GM19238 (cell line): ENCODE measurements around the gene DAB1.

Experiments used
- DNase-seq: peaks from one replicate; pipeline ENCODE4 v3.0.0; 2011; ENCODE audit warnings: low spot score; ENCODE audit not compliant: insufficient read length

Gene DAB1

DNA sequence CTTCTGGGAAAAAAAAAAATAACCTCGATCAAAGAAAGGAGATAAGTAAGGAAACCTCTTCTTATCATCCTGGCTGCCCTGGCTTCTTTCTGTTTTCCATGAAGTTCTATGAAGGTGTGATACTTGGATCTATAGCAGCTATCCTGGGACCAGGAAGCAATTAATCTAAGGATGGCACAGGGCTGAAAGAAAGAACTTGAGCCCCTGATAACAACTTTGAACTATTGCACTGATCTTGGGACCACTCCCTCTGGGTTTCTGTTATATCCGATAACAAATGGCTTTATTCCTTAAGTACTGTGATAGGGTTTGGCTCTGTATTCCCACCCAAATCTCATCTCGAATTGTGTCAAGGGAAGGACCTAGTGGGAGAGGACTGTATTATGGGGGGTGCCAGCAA is 104.1 kb downstream of the DAB1 start:
- no peak for DNase-seq

DNA sequence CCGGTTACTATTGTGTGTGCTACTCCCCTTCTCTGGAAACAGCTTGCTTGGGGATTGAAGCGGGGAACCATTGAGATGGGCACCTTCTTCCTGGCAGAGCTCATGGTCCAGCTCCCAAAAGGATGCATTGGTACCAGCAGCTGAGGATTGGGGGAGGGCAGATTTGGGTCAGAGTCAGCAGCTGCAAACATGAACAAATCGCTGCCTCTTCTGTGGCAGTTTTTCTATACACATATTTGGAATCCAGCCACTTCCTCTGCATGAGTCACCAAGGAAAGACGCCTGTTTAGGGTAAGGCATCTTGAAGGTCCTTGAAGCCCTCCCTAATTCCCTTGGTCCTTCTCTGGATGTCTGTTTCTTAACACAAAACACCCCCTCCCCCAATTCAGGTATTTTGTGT is 104.7 kb downstream of the DAB1 start:
- DNase-seq = no peak

DNA sequence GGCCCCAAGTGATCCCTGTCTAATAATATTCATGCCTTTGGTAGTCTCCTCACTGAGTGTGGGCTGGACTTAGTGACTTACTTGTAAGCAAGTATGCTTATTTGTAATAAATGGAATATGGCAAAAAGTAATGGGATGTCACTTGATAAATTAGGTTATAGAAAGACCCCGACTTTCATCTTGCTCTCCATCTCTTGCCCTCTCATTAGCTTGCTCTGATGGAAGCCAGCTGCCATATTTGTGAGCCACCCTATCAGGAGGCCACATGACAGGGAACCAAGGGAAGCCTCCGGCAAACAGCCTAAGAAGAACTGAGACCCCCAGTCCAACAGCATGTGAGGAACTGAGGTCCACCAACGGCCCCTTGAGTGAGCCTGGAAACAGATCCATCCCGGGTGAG is 107.0 kb downstream of the DAB1 start:
- no peak for DNase-seq

DNA sequence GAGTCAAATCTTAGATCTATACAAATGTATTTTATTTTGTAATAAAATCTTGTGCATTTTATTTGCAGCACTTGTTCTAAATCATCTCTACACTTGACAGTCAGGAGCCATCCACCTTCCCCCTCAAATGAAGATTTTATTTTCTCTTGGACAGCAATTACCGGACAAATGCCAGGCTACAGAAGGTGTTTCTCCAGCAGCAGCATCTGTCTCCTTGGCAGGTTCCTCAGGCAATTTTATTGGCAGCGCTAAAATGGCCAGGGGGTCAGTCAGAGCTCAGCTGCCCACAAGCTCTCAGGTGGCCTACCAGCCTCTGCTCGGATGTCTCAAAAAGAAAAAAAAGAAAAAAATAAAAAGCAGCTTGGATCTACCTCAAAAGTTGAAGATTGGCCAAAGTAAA is 107.6 kb downstream of the DAB1 start:
- no peak for DNase-seq

DNA sequence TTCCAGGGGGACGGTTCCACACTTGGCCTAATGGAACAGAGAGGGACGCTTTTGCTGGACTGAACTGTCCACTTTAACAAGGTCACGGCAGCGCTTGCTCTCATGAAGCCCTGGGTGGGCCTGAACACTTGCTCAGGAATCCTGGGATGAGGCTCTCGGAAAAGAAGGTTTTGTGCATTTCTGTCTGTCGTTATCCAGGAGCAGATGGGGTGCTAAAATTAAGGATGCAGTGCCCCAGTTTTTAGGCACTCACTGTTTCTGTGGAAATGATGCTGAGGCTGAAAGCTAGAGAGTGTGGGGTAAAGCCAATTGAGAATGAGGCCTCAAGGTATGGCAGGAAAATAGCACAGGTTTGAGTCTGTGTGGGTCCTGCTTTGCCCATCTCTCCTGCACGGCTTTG is 111.0 kb downstream of the DAB1 start:
- DNase-seq = no peak

DNA sequence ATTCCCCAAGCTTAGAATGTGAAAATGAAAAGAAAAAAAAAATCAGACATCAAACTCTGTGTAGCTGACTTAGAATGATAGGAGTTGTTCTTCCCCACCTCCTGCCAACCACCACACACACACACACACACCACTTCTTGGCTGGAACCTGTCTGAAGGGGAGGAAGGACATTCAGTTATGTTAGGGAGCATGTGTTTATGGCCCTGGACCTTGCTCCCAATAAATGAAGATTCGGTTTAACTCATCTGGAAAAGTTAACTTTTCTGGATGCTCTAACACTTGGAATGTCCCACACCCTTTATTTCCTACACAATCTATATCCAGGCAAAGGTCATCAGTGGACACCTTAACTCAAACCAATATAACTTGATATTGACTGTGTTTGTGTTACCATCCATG is 112.4 kb downstream of the DAB1 start:
- no peak for DNase-seq

DNA sequence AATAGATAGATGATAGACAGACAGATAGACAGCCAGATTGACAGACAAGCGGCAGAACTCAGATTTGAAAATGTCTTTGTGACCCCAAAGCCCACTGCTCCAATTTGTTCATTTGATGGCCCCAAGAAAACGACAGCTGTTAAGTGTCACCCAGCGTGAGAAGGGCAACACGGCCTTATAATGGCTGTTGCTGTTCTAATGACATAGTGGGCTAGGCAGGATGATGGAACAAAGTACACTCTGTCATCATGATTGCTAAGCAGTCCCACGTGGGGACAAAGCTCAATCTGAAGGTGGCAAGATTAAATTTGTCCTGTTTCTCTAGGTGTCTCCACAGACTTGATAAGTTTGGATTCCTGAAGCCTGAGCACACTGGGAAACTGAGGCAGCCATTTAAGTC is 112.9 kb downstream of the DAB1 start:
- no peak for DNase-seq

DNA sequence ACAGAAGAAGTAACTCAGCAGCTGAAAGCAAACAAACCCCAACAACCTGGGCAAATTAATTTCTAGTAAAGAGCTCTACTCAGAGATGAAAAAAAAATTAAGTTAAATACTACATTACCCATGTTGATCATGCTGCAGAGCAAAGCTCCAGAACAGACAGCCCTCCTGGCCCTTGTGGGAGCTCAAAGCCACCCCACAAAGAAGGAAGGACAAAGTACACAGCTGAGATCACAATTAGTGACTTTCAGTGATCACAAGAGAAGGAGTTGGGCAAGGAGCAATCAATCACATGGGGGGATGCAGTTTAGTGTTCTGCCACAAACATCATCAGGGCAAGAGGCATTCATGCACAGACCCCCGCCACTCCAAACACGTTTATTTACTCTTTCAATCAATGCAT is 114.2 kb downstream of the DAB1 start:
- DNase-seq = no peak

DNA sequence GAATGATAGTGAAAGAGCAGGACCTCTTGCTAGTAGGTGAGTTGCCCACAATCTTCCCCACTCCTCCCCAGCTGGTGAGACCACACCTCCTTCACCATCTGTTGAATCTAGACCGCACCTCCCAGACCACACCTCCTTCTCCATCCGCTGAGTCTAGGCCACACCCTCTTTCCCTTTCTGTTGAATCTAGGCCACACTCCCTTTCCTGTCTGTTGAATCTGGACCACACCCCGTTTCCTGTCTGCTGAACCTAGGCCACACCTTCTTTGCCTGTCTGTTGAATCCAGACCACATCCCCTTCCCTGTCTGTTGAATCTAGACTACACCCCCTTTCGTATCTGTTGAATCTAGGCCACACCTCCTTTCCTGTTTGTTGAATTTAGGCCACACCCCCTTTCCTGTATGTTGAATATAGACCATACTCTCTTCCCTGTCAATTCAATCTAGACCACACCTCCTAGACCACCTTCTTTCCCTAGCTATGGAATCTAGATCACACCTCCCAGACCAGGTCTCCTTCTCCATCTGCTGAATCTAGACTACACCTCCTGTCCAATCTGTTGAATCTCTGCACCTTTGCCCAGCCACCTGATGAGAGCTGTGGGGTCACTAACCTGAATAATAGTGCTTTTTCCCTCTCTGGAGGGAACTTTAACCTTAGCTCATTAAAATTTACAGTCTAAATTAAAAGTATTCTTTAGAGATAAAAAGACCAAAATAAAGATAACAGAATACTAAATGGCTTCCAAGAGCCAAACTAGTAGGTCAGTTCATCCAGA is 116.3 kb downstream of the DAB1 start:
- DNase-seq = no peak

DNA sequence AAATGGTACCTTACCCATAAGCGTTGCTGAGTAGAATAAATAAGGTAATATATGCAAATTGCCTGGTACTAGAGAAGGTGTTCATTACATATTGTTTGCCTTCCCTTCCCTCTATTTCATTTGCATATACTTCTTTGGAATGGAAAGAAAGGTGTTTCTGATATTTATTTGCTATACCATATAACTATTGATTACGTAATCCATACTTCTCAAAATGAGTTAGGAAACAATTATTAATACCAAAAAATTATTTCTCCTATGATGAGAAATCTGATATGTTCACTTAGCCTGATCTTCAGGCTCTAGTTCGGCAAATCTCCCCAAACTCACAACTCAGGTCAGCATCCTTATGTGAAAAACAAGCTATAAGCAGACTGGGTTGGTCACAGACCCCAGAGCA is 119.3 kb downstream of the DAB1 start:
- DNase-seq = no peak

DNA sequence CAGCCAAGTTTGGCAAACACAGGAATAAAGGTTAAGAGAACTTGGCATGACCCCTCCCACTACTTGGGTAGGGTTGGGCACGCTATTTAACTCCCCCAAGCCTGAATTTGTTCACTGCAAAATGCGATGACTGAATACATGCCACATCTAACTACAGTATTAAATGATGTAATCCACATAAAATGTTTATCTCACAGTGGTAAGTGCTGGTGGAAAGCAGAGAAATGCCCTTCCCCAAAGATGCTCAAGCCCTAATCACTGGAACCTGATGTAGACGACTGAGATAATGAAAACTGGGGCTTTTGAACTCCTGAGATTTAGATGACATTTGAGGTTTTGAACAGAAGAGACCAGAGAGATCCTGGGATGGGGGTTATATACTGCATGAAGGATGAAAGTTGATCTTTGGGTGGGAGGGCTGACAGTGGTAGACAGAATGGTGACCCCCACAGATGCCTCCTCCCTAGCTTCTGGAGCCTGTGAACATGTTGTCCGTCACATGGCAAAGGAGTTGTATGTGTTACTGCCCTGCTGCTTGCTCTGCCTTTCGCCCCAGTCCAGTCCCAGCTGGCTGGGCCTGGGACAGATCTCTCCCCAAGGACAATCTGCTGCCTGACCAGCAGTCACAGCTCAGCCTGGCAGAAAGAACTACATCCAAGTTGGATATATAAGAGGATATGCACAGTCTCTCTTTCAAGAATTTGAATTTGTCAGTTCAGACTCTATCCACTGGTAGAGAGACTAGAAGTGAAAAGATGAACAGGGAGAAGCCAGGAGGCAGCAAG is 120.9 kb downstream of the DAB1 start:
- no peak for DNase-seq

DNA sequence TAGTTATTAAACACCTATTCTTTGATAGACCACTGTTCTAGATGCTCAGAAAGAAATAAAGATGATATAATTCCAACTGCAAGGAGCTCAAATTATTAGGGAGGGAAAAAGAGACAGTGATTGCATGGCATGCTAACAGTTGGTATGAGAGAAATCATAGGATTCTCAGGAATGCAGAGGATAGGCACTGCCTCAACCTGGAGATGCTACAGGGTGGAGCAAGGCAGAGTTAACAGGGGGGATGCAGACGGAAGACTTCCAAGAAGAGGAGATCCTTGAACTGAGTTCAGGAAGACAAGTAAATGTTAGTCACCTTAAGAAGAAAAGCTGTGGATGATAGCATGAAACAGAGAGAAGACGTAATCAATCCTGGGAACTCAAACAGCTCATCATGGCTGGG is 123.7 kb downstream of the DAB1 start:
- no peak for DNase-seq

DNA sequence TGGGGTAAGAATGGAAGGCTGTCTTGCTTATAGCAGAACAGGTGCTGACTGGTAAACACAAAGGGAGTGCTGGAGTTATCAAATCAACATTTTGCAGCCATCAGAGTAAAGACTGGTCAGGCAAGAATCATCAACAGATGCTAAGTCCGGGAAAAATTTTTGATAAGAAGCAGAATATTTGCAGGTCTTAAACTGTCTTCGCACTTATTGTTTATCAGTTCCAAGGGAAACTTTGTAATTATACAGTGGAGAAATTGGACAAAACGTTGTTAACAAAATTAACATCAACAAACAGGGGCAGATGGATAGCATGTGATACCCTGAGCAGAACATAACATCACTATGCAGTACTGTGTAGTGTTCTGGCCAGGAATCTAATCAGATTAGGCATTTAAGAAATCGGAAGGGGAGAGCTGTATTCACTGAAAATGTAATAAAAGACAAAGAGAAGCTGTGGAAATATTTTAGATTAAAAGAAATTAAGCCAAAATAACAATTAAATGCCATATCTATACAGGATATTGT is 127.1 kb downstream of the DAB1 start:
- DNase-seq = no peak

DNA sequence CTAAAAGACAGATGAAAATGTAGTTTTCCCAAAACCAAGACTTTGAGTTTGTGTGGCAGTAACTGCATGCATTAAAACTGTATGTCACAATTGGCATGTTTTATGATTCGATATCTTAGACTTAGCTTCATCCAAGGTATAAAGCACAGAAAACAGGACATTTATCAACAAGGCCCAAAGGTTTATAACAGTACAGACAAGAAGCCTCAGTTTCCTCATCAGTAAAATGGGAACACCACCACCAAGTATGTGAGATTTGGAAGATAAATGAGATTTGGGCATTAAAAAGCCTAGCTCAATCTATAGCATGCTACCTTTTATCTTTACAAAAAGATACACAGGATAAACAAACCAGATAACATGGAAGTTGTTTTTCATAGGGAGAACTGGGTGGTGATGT is 128.5 kb downstream of the DAB1 start:
- no peak for DNase-seq

DNA sequence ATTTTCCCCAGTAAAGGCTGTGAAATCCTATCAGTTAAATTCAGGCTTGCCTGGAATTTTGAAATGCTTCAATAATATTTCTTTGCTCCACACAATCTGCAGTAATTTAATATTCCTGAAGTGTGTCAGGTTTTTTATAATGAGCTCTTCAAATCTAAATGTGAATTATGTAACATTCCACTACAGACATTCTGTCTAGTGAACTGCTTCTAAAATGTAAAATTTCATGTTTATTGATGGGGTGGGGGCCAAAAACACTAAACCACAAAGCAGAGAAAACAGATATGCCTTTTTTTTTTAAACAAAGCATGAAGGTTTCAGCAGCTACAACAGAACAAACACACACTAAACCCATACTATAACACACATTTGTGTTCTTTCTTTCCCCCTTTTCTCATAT is 129.7 kb downstream of the DAB1 start:
- DNase-seq = no peak

DNA sequence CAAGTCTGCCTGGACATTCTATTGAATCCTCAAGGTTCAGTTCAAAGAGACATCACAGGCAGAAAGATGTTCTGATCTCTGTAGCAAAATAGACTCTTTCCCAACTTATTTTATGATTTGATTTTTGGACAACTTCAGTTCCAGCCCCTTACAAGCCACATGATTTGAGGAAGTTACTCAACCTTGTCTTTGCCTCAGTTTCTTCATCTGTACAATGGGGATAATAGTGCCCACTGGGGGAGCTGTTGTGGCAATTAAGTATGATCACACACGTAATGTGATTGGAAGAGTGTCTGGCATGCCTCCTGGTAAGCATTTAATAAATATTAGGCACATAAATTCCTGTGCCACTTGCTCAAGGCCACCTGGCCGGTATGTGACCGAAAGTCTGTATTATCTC is 130.6 kb downstream of the DAB1 start:
- DNase-seq = no peak

DNA sequence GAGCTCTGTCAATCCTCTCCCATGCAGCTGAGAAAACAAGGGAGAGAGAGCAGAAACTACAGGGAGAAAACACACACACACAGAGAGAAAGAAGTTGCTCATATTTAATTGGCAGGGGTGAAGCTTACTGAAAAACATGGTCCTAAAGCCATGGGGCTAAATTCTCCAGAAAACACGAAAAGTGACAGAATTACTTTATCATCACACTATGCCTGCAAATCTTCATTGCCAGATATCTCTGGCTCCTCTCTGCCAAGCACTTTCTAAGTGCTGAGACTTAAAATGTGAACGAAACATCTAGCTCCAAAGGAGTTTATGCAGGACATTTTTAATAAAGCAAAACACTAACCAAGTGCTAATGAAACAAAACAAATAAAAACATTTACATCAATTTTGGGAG is 134.1 kb downstream of the DAB1 start:
- no peak for DNase-seq

DNA sequence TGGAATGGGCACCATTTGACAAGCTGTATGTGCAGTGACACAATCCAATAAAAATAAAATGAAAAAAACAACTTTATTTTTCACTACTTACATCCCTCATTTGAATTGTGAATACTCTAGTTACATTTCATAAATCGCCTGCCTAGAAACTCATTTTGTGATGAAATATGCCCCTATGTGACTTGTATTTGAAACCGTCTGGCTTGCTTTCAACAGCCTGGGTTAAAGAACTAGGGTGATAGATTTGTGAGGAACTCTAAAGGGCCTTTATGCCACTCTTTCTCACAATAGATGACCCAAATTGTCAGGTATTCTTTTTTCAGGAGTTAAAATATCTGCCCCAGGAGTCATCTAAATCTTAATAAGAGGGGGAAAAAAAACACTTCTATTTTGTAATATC is 137.9 kb downstream of the DAB1 start:
- DNase-seq = no peak

DNA sequence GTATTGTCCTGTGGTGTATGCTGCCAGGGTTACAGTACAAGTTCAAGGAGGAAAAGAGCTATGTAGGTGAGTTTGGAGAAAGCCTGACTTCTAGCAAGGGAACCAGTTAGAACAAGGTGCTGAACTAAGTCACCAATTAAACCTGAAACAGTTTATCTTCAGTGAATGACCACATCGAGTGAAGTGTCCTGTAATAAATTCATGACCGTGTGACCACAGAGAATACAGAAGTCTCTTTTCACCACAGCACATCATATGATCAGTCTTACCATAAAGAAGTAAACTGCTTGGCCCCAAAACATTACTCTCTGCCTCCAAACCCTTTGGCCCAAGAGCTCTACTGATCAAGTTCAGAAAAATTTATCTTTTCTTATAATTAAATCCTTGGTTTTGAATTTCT is 141.4 kb downstream of the DAB1 start:
- DNase-seq = no peak

DNA sequence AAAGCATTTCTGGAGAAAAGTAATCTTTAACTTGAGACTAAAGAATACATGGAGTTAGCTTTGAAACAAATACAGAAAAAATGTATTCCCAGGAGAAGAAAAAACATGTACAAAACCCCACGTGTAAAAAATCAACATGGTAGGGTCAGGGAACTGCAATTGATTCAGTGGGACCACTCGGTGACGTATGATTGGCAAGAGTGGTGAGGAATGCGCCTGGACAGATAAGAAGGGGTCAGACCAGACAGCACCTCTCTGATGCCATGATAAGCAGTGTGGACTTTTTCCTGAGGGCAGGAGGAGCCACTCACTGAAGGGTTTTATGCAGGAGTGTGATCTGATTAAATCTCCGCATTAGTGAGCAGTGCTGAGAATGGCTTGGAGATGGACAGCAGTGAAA is 142.5 kb downstream of the DAB1 start:
- no peak for DNase-seq

DNA sequence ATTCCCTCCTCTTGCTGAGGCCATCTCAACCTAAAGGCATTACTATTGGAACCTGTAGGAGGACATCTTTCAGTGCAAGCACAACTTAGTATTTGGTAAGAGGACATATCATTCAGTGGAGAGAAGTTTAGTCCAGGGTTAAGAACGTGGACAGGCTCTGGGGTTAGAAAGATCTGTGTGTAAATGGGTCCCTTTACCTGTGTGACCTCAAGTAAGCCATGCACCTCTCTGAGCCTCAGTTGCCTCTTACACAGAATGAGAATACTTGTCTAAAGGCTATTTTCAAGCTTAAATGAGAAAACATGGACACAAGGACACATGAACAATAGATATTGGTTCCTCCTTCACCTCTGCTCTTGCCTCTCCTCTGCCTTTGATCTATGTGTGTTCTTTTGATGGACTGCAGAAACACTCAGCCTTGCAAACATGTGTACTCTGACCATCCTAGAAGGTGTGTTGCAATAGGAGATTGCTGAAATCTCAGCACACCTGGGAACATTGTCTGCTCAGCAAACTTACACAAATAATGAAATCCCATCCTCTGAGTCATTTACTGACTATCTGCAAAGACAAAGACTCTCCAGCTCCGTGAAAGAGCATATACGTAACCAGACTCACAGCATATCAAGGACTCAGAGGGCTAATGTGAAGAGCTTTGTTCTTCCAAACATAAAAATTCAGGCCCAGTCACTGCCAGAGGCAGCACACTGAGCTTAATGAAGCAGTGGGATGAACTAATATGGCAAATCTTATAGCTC is 143.8 kb downstream of the DAB1 start:
- DNase-seq = no peak

DNA sequence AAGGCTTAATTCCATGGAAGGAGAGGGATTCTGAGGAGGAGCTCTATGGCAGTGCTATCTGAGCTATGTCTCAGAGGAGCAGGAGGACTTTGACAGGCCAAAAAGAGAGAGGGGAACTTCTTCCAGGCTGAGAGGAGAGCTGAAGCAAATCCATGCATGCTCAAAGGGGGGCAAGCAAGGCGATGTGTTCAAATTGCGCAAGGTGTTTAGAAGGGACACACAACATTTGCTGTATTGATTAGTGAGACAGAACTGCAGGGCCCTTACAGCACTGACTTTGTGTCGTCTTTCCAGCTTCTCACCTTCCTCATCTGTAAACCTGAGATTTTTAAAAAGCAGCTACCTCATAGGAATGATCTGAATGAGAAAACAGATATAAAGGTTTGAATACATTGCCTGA is 145.3 kb downstream of the DAB1 start:
- no peak for DNase-seq
